Right cardiac atrium (tissue), 5 donors: ENCODE measurements around the gene TMEM150C. TPM values are rescaled to one million over a fixed set of nuclear protein-coding genes. Genes with fewer than 3 reads are reported as not detected.

Source experiments
- ATAC-seq, 2 donors: fragments of 200-7000 bp; cut with Tn5 transposase; one replicate each; pipeline versions ENCODE4 v1.8.0 to v1.9.1; 2020; ENCODE audit warnings: moderate library complexity in 2 of 2, mild to moderate bottlenecking in 1 of 2
- DNase-seq, 3 donors: peaks; one replicate each; pipeline ENCODE4 v3.0.0-alpha.2; 2020
- H3K27ac ChIP-seq: one replicate; pipeline ENCODE4 v1.5.1; 2013; ENCODE audit warnings: mild to moderate bottlenecking, low read length, control low read depth, moderate library complexity
- H3K27me3 ChIP-seq: one replicate; pipeline ENCODE4 v1.6.1; 2013; ENCODE audit not compliant: control insufficient read depth, insufficient read depth
- H3K4me1 ChIP-seq: one replicate; pipeline ENCODE4 v1.6.1; 2013; ENCODE audit warnings: low read length; ENCODE audit not compliant: control insufficient read depth, insufficient read depth
- H3K4me3 ChIP-seq: one replicate; pipeline ENCODE4 v1.5.1; 2013; ENCODE audit warnings: low read length, control low read depth
- H3K9me3 ChIP-seq: one replicate; pipeline ENCODE4 v1.6.1; 2013; ENCODE audit warnings: low read length; ENCODE audit not compliant: control insufficient read depth
- WGBS: extraction: QIAGEN DNeasy Blood & Tissue Kit; methylation state at CpG from one replicate; pipeline ENCODE4 v1.1.7; 2013; 5-methylcytosine and 5-hydroxymethylcytosine counted together
- intact Hi-C, 4 donors: fragments of 100-400 bp; cut with DNase I; formaldehyde crosslinking; loops; one replicate each; pipeline versions ENCODE4 v1.11.0 to v1.14.0; 2022 to 2023
- polyA plus RNA-seq: library from polyadenylated mRNA; stranded (reverse); fragments of 200-250 nt; gene quantifications from one replicate; pipeline ENCODE4 v1.2.3, GENCODE V29; 2013
- total RNA-seq, 4 donors: library from RNA; stranded (reverse); fragmentation: NEBNext Ultra II Directional; extraction: Animal tissue kit (Norgen Biotek cat#: 25700); gene quantifications; one replicate each; pipeline ENCODE4 v1.2.1, GENCODE V29; 2021
- donor health status: healthy with polysubstance abuse.
- donor health status: DM: no; HTN: yes; CAD: no.
- donor health status: DM: no; HTN: no; CAD: no.
- donor health status: DM: no; HTN: yes; CAD: no; lungs with severe emphysema.
- donor health status: DM: yes; HTN: yes; CAD: no.

The TMEM150C gene
- total and polyA plus RNA-seq, 5 donors = 11.3 to 18.6 (median 15.6) TPM

GRCh38 chr4:82542642-82543041 lies 19.1 kb downstream of the TMEM150C start:
- 89% methylated on average over 3 of the region's 3 CpGs for WGBS
- ATAC-seq (no peak), DNase-seq (no peak)
- Histone ChIP-seq H3K4me3 (no peak overlapping the region), H3K27ac (no peak overlapping the region), H3K27me3 (no peaks in the 10 kb centered on the region), H3K9me3 (no peaks in the 10 kb centered on the region), H3K4me1 (no peaks in the 10 kb centered on the region)
- intact Hi-C loops = no loop called here

GRCh38 chr4:82529322-82529721 lies 32.5 kb downstream of the TMEM150C start:
- ATAC-seq (no peak), DNase-seq (no peak)
- no peak overlapping the region for H3K27ac ChIP-seq
- H3K4me3 ChIP-seq = no peak overlapping the region
- intact Hi-C loops = no loop called here
- WGBS = 87% methylated on average over 3 of the region's 3 CpGs
- no peaks in the 10 kb centered on the region for H3K9me3 ChIP-seq
- H3K27me3 ChIP-seq = no peaks in the 10 kb centered on the region
- no peaks in the 10 kb centered on the region for H3K4me1 ChIP-seq

DNA sequence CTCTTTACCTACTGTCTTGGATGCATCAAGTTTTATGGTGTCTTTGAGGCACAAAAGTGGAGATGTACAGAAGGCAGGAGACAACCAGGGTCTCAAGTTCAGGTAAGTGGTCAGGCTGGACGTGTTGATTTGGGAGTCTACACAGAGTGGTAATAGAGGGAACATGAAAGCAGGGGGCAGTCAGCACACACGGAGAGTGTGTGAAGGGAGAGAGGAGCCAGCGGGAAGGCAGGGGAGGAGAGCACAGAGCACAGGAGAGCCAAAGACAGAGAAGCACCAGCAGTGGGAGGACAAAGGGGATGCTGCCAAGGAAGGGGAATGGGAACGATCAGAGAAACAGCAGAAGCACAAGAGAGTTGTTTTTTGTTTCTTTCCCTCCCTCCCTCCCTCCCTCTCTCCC lies 32.9 kb downstream of the TMEM150C start:
- WGBS = 53% methylated on average over 4 of the region's 4 CpGs

GRCh38 chr4:82528074-82528473 lies 33.7 kb downstream of the TMEM150C start:
- Histone ChIP-seq H3K27me3 (no peaks in the 10 kb centered on the region), H3K27ac (no peak overlapping the region), H3K4me1 (no peaks in the 10 kb centered on the region), H3K4me3 (no peak overlapping the region), H3K9me3 (no peaks in the 10 kb centered on the region)
- DNase-seq (no peak), ATAC-seq (no peak)
- 95% methylated on average over 2 of the region's 2 CpGs for WGBS
- intact Hi-C loops = no loop called here

More for the DNA sequence above, 32.9 kb downstream of the TMEM150C start:
- Histone ChIP-seq H3K27ac (no peak overlapping the region), H3K4me1 (no peaks in the 10 kb centered on the region), H3K4me3 (no peak overlapping the region), H3K9me3 (no peaks in the 10 kb centered on the region), H3K27me3 (no peaks in the 10 kb centered on the region)
- DNase-seq = no peak
- intact Hi-C loops = no loop called here
- peak in 1 of 2 donors; percentile 36 for ATAC-seq

GRCh38 chr4:82525307-82525911 lies 36.4 kb downstream of the TMEM150C start:
- WGBS = 58% methylated on average over 4 of the region's 4 CpGs
- Histone ChIP-seq H3K9me3 (no peaks in the 10 kb centered on the region), H3K27ac (no peak overlapping the region), H3K4me3 (no peak overlapping the region), H3K4me1 (no peaks in the 10 kb centered on the region), H3K27me3 (no peaks in the 10 kb centered on the region)
- ATAC-seq (no peak), DNase-seq (no peak)
- intact Hi-C loops = no loop called here

- no peaks in the 10 kb centered on the region for H3K4me1 ChIP-seq
- no peaks in the 10 kb centered on the region for H3K9me3 ChIP-seq
- ATAC-seq (no peak), DNase-seq (no peak)
- no peaks in the 10 kb centered on the region for H3K27me3 ChIP-seq
- no peak overlapping the region for H3K4me3 ChIP-seq
- H3K27ac ChIP-seq = no peak overlapping the region
- WGBS = 76% methylated on average over 6 of the region's 6 CpGs
- intact Hi-C loops = no loop called here
These were observed 37.1 kb downstream of the TMEM150C start for GRCh38 chr4:82524570-82525152.

DNA sequence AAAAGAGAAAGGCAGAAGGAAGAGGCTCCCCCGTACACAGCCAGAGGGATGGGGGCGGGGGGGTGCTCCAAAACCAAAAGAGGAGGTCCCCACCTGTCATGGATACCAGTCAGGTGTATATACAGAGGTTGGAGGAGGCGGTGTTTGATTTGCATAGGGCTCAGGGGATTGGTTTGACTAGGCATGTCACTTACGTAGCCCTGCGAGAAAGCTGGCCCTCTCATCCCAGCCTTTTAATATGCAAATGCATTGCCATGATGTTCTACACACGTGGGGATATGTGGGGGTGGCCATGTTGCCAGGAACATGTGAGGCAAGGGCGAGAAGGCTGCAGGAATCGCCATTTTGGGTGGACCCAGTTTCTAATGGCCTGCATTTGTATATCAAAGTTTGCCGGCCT lies 38.6 kb downstream of the TMEM150C start:
- H3K4me1 ChIP-seq = no peaks in the 10 kb centered on the region
- DNase-seq (no peak), ATAC-seq (no peak)
- H3K27ac ChIP-seq = no peak overlapping the region
- intact Hi-C loops = no loop called here
- WGBS = 89% methylated on average over 9 of the region's 9 CpGs
- H3K9me3 ChIP-seq = no peaks in the 10 kb centered on the region
- H3K4me3 ChIP-seq = no peak overlapping the region
- no peaks in the 10 kb centered on the region for H3K27me3 ChIP-seq

GRCh38 chr4:82522472-82522871 lies 39.3 kb downstream of the TMEM150C start:
- DNase-seq (no peak), ATAC-seq (no peak)
- Histone ChIP-seq H3K27ac (no peak overlapping the region), H3K4me1 (no peaks in the 10 kb centered on the region), H3K27me3 (no peaks in the 10 kb centered on the region), H3K4me3 (no peak overlapping the region), H3K9me3 (no peaks in the 10 kb centered on the region)
- intact Hi-C loops = no loop called here
- 90% methylated on average over 4 of the region's 4 CpGs for WGBS

- Histone ChIP-seq H3K4me3 (no peak overlapping the region), H3K4me1 (no peaks in the 10 kb centered on the region), H3K27ac (no peak overlapping the region), H3K27me3 (no peaks in the 10 kb centered on the region), H3K9me3 (no peaks in the 10 kb centered on the region)
- no peak for DNase-seq
- 92% methylated on average over 2 of the region's 2 CpGs for WGBS
- intact Hi-C loops = no loop called here
- no peak for ATAC-seq
These were observed 40.5 kb downstream of the TMEM150C start for GRCh38 chr4:82521283-82521682.

DNA sequence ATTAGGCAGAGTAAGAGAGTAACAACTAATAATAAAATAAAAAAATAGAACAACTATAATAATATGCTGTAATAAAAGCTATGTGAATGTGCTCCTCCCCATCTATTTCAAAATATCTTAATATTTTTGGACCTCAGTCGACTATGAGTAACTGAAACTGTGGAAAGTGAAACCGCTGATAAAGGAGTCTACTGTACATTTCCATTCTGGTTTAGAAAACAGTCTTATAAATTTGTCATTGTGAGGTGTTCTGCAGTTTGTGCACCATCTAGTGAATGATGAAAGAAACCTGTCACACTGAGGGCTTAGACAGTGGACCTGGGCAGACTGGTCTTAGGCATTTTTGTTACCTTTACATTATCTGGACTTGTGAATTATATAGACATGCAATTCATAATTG lies 42.0 kb downstream of the TMEM150C start:
- no peaks in the 10 kb centered on the region for H3K9me3 ChIP-seq
- 46% methylated on average over 2 of the region's 2 CpGs for WGBS
- ATAC-seq (peak in 1 of 2 donors; percentile 27), DNase-seq (no peak)
- intact Hi-C loops = no loop called here
- no peak overlapping the region for H3K27ac ChIP-seq
- no peak overlapping the region for H3K4me3 ChIP-seq
- no peaks in the 10 kb centered on the region for H3K27me3 ChIP-seq
- H3K4me1 ChIP-seq = no peaks in the 10 kb centered on the region

DNA sequence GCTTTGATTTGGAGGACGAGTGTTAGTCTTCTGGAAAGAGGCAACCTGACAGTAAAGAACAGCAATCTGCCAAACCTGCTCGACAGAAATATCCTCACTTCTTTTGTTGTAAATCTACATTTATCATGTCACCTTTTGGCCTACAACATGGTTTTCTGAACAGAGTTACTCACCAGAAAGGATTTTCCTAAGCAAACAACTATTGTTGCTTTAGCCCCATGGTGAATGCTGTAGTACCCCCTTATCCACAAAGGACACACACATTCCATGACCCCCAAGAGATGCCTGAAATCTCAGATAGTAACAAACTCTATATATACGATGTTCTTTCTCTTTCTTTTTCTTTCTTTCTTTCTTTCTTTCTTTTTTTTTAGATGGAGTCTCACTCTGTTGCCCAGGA lies 42.7 kb downstream of the TMEM150C start:
- intact Hi-C loops = no loop called here
- Histone ChIP-seq H3K4me1 (no peaks in the 10 kb centered on the region), H3K27ac (no peak overlapping the region), H3K9me3 (no peaks in the 10 kb centered on the region), H3K4me3 (no peak overlapping the region), H3K27me3 (no peaks in the 10 kb centered on the region)
- no peak for DNase-seq
- ATAC-seq = no peak
- 71% methylated on average over 3 of the region's 3 CpGs for WGBS

DNA sequence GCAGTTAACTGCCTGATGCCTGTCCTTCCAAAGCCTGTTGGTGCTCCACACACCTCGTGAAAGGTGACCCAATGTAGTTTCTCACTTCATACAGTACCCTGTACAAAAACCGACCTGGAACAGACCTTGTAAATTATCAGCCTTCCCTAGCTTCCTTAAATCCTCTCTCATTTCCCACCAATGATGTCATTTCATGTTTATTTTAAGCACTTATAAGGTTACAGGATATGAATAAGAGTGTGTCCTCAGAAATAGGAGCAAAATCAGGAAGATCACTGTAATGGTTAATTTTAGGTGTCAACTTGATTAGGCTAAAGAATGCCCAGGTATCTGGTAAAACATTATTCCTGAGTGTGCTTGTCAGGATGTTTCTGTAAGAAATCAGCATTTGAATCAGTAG lies 44.7 kb downstream of the TMEM150C start:
- Histone ChIP-seq H3K4me3 (no peak overlapping the region), H3K9me3 (no peaks in the 10 kb centered on the region), H3K27ac (no peak overlapping the region), H3K4me1 (no peaks in the 10 kb centered on the region), H3K27me3 (no peaks in the 10 kb centered on the region)
- WGBS = 49% methylated on average over 2 of the region's 2 CpGs
- peak in 1 of 2 donors; percentile 48 for ATAC-seq
- intact Hi-C loops = no loop called here
- DNase-seq = no peak
